NCI-H82 treated with DMSO at 0.1 percent for 48 hours (cell line): ENCODE measurements around the gene ABCA8.
"Not testable (repeated sequence)": the region's sequence is repeated elsewhere in the genome, so short reads cannot be mapped to it uniquely, and the experiment has no call there.

Experiments used
- DNase-seq: peaks from one replicate; lab custom pipeline; 2025; ENCODE audit not compliant: unreplicated experiment; lab: John Stamatoyannopoulos, UW

ABCA8 gene, protein sequence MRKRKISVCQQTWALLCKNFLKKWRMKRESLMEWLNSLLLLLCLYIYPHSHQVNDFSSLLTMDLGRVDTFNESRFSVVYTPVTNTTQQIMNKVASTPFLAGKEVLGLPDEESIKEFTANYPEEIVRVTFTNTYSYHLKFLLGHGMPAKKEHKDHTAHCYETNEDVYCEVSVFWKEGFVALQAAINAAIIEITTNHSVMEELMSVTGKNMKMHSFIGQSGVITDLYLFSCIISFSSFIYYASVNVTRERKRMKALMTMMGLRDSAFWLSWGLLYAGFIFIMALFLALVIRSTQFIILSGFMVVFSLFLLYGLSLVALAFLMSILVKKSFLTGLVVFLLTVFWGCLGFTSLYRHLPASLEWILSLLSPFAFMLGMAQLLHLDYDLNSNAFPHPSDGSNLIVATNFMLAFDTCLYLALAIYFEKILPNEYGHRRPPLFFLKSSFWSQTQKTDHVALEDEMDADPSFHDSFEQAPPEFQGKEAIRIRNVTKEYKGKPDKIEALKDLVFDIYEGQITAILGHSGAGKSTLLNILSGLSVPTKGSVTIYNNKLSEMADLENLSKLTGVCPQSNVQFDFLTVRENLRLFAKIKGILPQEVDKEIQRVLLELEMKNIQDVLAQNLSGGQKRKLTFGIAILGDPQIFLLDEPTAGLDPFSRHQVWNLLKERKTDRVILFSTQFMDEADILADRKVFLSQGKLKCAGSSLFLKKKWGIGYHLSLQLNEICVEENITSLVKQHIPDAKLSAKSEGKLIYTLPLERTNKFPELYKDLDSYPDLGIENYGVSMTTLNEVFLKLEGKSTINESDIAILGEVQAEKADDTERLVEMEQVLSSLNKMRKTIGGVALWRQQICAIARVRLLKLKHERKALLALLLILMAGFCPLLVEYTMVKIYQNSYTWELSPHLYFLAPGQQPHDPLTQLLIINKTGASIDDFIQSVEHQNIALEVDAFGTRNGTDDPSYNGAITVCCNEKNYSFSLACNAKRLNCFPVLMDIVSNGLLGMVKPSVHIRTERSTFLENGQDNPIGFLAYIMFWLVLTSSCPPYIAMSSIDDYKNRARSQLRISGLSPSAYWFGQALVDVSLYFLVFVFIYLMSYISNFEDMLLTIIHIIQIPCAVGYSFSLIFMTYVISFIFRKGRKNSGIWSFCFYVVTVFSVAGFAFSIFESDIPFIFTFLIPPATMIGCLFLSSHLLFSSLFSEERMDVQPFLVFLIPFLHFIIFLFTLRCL (N-terminal part only)

DNA sequence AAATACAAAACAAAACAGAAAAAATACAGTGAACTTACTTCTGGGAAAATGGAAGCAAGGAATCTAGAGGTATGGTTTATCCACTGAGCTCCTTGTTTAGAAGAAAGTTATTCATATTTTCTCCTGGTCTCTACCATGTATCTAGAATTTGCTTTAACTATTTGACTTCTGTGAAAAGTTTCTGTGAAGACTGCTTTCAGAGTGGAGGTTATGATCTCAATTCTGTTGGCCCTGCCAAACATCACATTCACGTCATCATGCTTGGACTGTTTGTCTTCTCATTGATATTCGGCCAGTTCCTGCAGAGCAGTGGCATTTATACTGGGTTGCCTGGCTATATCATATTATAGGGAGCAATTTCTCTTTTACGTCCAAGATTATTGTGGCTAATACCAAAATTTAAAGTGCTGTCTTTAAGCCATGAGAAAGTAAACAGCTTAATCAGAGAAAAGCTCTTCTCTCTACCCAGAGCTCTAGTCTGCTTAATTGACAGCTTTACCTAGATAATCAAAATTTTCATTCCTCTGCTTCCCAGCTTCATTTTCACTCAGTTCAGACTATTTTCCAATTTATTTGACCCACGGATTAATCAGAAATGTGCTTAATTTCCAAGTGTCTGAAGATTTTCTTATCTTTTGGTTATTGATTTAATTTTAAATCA is at the start of gene ABCA8:
ABCA8 (minus strand) TSS at position 212 of the 661 bp plus-strand sequence. CDS start 13,358 bp downstream, outside the sequence.
- DNase-seq = no peak

DNA sequence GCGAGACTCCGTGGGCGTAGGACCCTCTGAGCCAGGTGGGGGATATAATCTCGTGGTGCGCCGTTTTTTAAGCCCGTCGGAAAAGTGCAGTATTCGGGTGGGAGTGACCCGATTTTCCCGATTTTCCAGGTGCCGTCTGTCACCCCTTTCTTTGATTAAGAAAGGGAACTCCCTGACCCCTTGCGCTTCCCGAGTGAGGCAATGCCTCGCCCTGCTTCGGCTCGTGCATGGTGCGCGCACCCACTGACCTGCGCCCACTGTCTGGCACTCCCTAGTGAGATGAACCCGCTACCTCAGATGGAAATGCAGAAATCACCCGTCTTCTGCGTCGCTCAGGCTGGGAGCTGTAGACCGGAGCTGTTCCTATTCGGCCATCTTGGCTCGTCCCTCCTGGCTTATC is 49.6 kb upstream of the ABCA8 start:
- not testable (repeated sequence) for DNase-seq

DNA sequence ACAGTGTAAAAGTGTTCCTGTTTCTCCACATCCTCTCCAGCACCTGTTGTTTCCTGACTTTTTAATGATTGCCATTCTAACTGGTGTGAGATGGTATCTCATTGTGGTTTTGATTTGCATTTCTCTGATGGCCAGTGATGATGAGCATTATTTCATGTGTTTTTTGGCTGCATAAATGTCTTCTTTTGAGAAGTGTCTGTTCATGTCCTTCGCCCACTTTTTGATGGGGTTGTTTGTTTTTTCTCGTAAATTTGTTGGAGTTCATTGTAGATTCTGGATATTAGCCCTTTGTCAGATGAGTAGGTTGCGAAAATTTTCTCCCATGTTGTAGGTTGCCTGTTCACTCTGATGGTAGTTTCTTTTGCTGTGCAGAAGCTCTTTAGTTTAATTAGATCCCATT is 44.6 kb upstream of the ABCA8 start:
- DNase-seq = not testable (repeated sequence)

DNA sequence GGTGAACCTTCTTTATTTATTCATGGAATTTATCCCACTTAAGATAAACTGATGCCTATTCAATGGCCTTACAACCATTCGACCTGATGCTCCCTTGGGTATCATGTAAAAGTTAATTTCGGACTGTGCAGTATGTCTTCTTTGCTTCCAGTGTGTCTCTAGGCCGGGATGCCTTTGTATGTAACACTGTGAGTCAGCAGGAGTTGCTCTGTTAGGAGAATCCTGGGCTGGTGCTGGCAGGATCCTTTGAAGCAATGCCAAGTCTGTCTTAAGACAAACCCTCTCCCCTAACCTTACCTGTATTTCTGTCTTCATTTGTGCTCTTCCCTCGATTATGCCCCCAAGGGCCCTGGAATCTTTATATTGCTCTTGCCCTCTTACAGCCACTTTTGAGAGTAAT is 37.9 kb upstream of the ABCA8 start:
- DNase-seq = no peak

DNA sequence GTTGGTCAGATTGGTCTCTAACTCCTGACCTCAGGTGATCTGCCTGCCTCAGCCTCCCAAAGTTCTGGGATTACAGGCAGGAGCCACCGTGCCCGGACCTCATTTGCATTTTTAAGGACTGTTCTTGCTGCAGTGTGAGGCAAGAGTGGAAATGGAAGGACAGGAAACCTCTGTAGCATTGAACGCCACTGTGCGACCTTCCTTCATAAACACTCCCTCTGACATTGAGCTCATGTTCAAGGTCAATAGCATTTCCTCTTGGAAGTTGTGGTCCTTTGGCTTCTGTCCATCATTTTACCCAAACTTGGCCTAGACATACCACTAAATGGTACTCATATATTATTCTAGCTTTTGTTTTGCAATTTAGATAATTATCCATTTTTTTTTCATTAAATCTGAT is 32.8 kb upstream of the ABCA8 start:
- DNase-seq = no peak

DNA sequence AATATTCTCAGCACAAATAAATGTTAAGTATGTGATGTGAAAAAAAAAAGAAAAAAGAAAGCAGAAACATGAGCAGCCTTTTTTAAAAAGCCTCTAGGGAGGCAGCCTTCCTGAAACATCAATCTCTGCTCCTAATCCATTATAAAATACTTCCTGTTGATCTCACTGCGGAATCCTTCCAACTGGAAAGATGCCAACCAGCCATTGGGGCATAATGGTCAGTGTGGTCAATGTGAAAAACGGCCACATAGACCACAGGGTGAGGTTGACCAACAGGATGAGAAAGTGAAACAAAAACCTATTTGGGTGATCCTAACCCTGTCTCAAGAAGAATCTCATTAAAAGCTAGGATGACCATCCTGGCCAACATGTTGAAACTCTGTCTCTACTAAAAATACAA is 26.1 kb upstream of the ABCA8 start:
- no peak for DNase-seq

DNA sequence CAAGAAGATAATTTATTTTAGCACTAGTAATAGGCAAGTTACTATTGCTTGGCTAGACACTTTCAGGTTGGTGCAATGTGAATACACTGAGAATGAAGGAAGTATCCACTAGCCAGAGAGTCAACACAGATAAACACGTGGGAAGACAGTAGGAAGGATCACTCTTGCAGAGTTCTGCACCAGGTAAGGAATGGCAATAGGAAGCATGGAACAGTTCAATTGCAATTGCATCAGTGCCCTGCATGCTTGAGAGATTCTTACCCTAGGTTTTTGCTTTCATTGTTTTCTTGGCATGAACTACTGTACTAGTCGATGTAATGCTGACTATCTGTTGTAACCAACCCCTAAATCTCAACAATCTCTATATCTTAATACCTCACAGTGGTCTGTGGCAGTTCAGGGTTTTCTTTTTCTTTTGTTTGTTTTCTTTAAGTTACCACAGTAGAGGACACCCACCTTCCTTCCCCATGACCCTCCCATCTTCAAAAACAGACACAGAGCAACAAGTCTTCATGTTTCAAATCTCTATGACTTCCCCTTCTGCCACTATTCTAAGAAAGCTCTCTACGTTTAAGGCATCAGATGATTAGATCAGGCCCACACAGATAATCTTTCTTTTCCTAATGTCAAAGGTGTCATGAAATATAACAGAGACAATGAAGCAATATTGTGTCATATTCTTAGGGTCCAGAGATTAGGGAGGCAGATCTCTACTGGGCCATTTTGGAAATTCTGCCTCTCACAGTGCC is 18.1 kb upstream of the ABCA8 start:
- DNase-seq = no peak

DNA sequence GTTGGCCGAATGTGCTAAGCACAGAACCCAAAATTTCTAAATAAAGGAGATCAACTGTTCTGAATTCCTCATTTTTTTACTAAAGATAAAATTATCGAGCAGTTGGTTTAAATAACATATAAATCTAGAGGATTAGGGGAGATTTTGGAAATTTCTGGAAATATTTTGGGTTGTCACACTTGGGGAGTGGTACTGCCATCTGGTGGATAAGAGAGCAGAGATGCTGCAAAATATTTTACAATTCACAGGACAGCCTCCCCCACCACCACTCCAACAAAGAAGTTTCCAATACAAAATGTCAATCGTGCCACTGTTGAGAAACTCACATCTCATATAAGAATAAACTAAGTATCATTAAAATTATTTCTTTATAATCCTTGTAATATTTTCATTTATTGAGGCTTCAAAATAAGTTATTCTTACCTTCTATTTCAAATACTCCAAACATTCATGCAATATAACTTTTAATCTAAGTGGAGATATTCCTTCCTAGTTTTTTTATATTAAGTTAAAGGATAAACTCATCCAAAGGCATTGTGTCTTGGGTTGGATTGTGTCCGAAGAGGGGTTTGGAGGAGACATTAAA is 17.0 kb upstream of the ABCA8 start:
- DNase-seq = no peak

DNA sequence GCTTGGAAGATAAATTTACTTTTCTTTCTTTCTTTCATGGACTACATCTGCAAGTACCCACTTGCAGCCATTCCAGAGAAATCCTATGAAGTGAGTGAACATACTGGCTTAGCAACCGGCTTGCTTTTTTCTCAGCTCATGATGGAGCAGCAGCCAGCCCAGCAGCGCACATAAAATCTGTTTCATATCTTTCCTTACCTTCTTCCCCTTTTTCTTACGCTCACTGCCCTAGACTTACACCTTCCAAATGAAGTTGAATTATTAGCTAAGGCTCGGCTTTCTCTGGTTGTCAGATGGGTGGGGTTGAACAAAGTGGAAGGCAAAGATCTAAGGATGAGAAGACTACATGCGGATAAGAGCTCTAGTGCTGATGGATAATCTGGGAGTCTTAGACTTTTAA is 13.9 kb upstream of the ABCA8 start:
- no peak for DNase-seq

DNA sequence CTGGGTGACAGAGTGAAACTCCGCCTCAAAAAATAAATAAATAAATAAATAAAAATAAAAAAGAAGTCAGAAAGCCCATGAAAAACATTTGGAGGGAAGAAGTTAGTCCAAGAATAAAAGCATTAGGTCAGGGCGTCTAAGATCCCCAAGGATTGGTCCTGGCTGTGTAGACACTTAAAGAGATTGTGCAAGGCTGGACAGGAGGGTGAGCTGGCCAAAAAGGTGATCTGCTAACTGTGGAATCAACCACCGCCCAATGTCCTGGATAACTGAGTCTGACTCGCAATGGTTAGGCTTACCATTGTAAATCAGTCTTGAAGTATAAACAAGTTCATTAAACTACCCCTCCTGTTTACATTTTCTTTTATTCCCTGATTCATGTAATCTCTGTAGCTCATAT is 8.8 kb upstream of the ABCA8 start:
- no peak for DNase-seq

DNA sequence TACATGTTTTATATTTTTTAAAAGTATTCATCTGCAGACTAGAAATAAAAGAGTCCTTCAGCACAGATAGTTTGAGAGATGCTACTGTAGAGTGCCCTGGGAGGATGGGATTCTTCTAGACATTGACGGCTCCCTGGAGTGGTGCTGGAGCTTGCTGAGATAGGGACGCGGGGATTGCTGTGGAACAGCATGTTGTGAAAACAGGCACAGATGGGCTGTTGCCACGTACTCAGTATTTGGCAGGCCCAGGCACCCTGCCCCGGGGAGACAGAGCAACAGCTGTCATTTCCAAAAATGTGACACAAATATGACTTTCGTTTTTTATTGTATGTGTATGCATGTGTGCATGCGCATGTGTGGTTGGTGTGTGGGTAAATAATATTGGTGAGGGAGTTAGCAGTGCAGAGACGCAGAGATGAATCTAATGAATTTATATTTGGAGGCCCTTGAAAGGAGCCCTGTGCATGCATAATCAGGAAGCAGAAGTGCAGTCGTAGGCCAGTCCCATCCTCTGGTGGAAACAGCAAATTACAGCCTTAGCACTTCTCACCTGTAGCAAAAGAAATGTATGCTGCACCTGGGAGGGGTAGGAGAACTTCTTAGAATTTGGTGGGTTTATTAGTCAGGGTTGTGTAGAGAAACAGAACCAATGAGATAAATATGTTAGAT is 6.2 kb upstream of the ABCA8 start:
- DNase-seq = no peak

DNA sequence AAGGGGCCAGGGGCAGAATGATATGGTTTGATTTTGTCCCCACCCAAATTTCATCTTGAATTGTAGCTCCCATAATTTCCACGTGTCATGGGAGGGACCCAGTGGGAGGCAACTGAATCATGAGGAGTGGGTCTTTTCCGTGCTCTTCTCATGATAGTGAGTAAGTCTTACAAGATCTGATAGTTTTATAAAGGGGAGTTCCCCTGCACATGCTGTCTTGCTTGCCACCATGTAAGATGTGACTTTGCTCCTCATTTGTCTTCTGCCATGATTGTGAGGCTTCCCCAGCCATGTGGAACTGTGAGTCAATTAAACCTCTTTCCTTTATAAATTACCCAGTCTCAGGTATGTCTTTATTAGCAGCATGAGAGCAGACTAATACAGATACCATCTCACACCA is 3.9 kb upstream of the ABCA8 start:
- not testable (repeated sequence) for DNase-seq

DNA sequence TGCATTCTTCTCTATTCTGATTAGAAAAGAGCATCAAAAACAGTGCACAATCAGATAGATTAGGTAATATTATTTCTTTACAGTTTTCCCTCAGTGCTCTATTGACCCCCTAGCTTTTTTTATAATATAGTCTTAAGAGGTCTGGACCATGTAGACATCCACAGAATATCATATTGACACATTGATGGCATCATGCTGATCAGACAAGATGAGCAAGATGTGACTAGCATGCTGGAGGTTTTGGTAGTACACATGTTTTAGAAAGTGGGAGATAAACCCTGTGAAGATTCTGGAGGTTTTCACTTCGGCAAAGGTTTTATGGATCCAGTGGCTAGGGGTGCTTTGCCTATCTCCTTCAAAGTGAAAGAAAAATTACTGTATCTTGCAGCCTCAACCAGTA is 2.8 kb upstream of the ABCA8 start:
- DNase-seq = no peak

DNA sequence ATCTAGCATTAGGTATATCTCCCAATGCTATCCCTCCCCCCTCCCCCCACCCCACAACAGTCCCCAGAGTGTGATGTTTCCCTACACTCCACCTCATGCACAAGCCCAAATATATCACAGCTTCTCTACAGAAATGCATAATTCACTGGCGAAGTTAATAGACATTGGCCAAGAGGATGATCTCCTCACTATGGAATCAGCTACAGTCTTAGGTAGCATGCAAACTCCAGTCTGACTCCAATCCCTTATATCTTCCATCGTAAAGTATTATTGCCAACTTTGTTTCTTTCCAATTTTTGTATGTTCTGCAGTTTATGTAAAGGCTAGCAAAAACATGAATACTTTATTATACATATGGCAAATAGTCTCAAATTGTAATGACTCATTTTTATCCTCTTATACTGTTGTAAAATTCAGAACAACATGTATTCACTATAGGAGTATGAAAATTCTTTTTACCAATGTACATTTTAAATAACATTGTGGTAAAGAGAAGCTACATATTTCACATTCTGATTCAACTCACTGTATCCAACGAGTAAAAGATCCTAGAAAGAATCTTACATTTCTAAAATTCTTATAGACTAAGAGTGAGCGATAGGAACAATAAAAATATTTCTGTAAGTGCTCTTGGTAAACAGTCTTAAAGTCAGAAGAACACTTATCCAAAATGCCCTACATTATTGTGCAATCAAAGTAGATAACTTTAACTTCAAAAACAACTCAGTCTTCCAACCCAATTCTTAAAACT is 871 bp downstream of the ABCA8 start:
- no peak for DNase-seq

DNA sequence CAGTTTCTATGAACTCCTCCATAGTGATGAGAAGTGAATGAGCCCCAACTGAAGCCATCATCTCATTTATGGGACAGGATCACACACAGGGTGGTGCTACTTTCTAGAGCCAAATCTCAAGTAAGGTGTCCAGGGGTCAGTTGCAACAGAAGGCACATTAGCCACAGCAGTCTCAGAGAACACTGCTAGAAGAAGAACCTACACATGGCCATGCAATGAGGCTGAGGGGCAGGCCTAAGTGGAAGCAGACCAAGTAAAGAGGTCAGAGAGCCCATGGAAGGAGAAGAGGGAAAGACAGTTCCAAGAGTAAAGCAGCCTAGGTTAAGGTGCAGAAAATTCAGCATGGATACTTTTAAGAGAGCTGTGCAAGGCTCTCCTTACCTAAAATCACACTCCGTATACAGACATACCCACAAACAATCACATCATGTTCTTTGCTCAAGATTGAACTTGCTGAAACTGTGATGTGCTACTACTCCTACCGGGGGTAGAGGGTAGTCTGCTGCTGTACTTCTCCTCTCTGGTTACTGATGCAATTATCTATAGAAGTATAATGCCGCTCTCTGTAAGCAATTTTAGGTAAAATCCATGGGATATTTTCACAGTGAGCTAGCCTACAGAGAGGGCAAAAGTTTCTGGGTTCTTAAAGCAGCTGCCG is 1.7 kb downstream of the ABCA8 start:
- DNase-seq = no peak

DNA sequence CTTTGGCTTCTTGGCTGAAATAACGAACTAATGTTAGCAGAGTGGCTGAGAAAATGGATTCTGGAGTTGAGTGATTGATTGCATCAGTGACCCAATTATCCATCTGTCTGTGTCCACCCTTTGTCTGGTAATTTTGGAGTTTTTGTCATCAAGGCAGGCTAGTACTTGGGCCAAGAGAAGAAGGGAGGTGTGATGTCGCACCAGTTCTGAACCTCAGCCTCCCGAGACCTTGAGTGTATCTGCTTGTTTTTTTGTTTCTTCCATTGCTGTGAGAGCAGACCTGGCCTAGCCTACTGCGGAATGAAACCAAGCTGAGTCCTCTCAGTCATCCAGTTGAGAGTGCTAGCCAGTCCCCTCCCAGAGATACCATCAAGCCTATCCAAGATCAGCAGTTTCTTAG is 4.5 kb downstream of the ABCA8 start:
- DNase-seq = no peak

DNA sequence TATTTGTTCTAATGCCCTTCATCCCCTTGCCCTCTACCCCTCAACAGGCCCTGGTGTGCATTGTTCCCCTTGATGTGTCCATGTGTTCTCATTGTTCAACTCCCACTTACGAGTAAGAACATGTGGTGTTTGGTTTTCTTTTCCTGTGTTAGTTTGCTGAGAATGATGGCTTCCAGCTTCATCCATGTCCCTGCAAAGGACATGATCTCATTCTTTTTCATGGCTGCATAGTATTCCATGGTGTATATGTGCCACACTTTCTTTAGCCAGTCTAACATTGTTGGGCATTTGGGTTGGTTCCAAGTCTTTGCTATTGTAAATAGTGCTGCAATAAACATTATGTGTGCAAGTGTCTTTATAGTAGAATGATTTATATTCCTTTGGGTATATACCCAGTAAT is 7.3 kb downstream of the ABCA8 start:
- not testable (repeated sequence) for DNase-seq

DNA sequence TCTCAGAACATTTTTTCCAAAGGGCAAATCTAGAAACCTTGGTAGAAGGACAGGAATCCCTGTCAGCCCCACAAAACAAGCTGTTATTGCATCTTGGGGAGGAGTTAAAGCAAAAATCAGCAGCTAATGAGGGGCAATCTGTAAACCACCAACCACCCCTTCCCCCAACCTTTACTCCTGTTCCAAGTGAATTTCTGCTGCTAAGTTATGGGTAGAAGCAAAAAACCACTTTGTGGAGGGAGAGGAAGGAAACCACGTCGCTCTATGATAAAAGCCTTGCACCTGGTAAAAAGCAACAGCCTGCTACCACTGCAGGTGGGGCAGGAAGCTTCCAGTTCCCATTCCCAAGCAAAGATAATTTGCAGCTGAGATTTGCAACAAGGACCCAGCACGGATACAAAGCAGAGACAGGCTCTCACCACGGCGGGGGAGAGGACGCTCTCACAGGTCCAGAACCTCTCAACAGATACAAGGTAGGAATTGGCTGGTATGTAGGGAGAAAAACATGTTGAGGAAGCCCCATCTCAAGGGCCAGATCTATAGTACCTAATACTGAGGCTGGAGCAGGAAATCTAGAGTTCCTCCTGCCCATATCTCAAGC is 10.7 kb downstream of the ABCA8 start:
- no peak for DNase-seq
